ENCODE results near the gene DENND1A. TPM values are rescaled to one million over a fixed set of nuclear protein-coding genes. Genes with fewer than 3 reads are reported as not detected.

Gene DENND1A
- total and polyA plus RNA-seq, 2 experiments from 2014 or later = 13.1 to 14.5 TPM

GRCh38 chr9:123514766-123515165 lies 415.2 kb downstream of the DENND1A start:
- H3K36me3 ChIP-seq = no peaks in the 10 kb centered on the region
- H3K4me3 ChIP-seq = no peak overlapping the region
- H3K27me3 ChIP-seq = no peaks in the 10 kb centered on the region
- DNase-seq (ENCODE audit: low read depth in 1 of 2, low spot score in 1 of 2) = no peak
- H3K27ac ChIP-seq = no peak overlapping the region
- H3K4me1 ChIP-seq (ENCODE audit: low read depth) = no peaks in the 10 kb centered on the region
- H3K9me3 ChIP-seq (ENCODE audit: low read depth) = no peaks in the 10 kb centered on the region
- TF ChIP-seq CTCF (IDR thresholded peaks at IDR 0.05; ENCODE audit: low read depth, low read length) = no peak

GRCh38 chr9:123513554-123513953 lies 416.4 kb downstream of the DENND1A start:
- Histone ChIP-seq H3K4me3 (no peak overlapping the region), H3K27me3 (no peaks in the 10 kb centered on the region), H3K4me1 (ENCODE audit: low read depth) (no peaks in the 10 kb centered on the region), H3K27ac (no peak overlapping the region), H3K9me3 (ENCODE audit: low read depth) (no peaks in the 10 kb centered on the region), H3K36me3 (no peaks in the 10 kb centered on the region)
- no peak for DNase-seq (ENCODE audit: low read depth in 1 of 2, low spot score in 1 of 2)
- TF ChIP-seq CTCF (IDR thresholded peaks at IDR 0.05; ENCODE audit: low read depth, low read length) = no peak

- Histone ChIP-seq H3K27ac (no peak overlapping the region), H3K9me3 (ENCODE audit: low read depth) (no peaks in the 10 kb centered on the region), H3K4me1 (ENCODE audit: low read depth) (peaks cover 11% of the 10 kb centered on the region), H3K4me3 (no peak overlapping the region), H3K27me3 (no peaks in the 10 kb centered on the region), H3K36me3 (no peaks in the 10 kb centered on the region)
- no peak for DNase-seq (ENCODE audit: low read depth in 1 of 2, low spot score in 1 of 2)
- TF ChIP-seq CTCF (IDR thresholded peaks at IDR 0.05; ENCODE audit: low read depth, low read length) = no peak
Measured at GRCh38 chr9:123511326-123512277, 418.3 kb downstream of the DENND1A start.

GRCh38 chr9:123509646-123510045 lies 420.3 kb downstream of the DENND1A start:
- H3K4me3 ChIP-seq = no peak overlapping the region
- peaks cover 11% of the 10 kb centered on the region for H3K4me1 ChIP-seq (ENCODE audit: low read depth)
- no peak overlapping the region for H3K27ac ChIP-seq
- no peaks in the 10 kb centered on the region for H3K36me3 ChIP-seq
- no peaks in the 10 kb centered on the region for H3K27me3 ChIP-seq
- no peaks in the 10 kb centered on the region for H3K9me3 ChIP-seq (ENCODE audit: low read depth)
- TF ChIP-seq CTCF (IDR thresholded peaks at IDR 0.05; ENCODE audit: low read depth, low read length) = no peak
- DNase-seq (ENCODE audit: low read depth in 1 of 2, low spot score in 1 of 2) = no peak

DNA sequence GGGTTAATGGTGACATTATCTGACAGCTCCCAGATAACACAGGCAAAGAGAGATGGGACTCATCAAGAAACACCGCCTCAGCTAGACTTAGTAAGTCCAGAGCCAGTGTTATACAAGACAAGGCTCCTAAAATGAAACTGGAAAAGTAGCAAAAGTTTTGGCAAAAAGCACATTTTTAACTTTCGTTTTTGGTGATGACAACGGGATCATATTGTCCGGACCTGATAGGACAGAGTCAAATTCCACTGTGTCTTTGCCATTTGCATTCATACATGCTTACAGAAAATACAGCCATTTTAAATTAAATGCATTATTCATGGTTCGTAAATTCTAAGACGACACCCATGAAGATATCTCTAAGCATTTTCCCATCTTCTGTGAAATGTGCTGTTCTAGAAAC lies 421.9 kb downstream of the DENND1A start:
- no peak for TF ChIP-seq CTCF (IDR thresholded peaks at IDR 0.05; ENCODE audit: low read depth, low read length)
- H3K36me3 ChIP-seq = no peaks in the 10 kb centered on the region
- DNase-seq (ENCODE audit: low read depth in 1 of 2, low spot score in 1 of 2) = peak in 1 of 2 donors; percentile 56
- no peaks in the 10 kb centered on the region for H3K9me3 ChIP-seq (ENCODE audit: low read depth)
- H3K4me1 ChIP-seq (ENCODE audit: low read depth) = peaks cover 20% of the 10 kb centered on the region
- H3K27ac ChIP-seq = no peak overlapping the region
- H3K27me3 ChIP-seq = no peaks in the 10 kb centered on the region
- H3K4me3 ChIP-seq = no peak overlapping the region
